ENCODE data around the gene MRPL37.

- TF ChIP-seq CTCF (IDR thresholded peaks at IDR 0.05): no peak
- no peak for TF ChIP-seq EZH2 (IDR thresholded peaks at IDR 0.05)
These were observed at the start of gene MRPL37, which contains the start of gene CYB5RL for GRCh38 chr1:54199765-54200518.

Data from neural progenitor cell (in vitro differentiated cells).